K562 (cell line): ENCODE results near the gene LLGL2. TPM values are rescaled to one million over a fixed set of nuclear protein-coding genes. Genes with fewer than 3 reads are reported as not detected.

ENCODE experiments used
- ATAC-seq: fragments of 200-7000 bp; cut with Tn5 transposase; 3 replicates; pipeline ENCODE4 v1.9.1; 2020; ENCODE audit warnings: moderate library complexity
- BruUV-seq: library from RNA; stranded (reverse); fragments of 400-500 nt; replicated peaks from 2 replicates; lab custom pipeline; 2021; lab: Mats Ljungman, UMichigan
- CTCF ChIA-PET: fragments of 300-600 bp; formaldehyde crosslinking; extraction: SDS; loops from one replicate; lab custom pipeline; 2021; ENCODE audit warnings: low intra/inter-chr PET ratio; lab: Yijun Ruan, JAX
- POLR2A ChIA-PET: fragments of 300-600, 350-650 bp; sonication (Branson Sonifier 250); formaldehyde crosslinking; extraction: SDS; loops from one replicate; lab custom pipeline; 2021; ENCODE audit warnings: antibody characterized with exemption, inconsistent platforms; lab: Yijun Ruan, JAX
- DNase-seq, 4 experiments: peaks; one replicate each; pipeline versions ENCODE4 v3.0.0 to v3.0.0-alpha.2; 2011 to 2018; ENCODE audit warnings: low spot score in 3 of 4, mixed read lengths in 3 of 4; ENCODE audit errors: extremely low read depth in 1 of 4
- FAIRE-seq: peaks from 2 replicates; lab custom pipeline; 2011; peaks lifted over from hg19 to GRCh38; lab: Jason Lieb, UNC
- H2AFZ ChIP-seq: 2 replicates; pipeline ENCODE4 v1.6.0; 2011; ENCODE audit warnings: low read depth, low read length, control low read depth, inconsistent platforms
- H3K27ac ChIP-seq: fragments of 200-600 bp; 3 replicates; pipeline ENCODE4 v1.8.0; 2011; ENCODE audit warnings: low read depth, mild to moderate bottlenecking, control low read depth, inconsistent platforms, low read length, moderate library complexity, mixed read lengths; ENCODE audit errors: extremely low read depth
- H3K27me3 ChIP-seq, 2 experiments: fragments of 300-600 bp in 1 of 2; 2 replicates in 1 of 2; 3 replicates in 1 of 2; pipeline versions ENCODE4 v1.6.0 to v1.8.0; 2011; ENCODE audit warnings: inconsistent platforms in 2 of 2, low read length in 2 of 2, mild to moderate bottlenecking in 1 of 2, mixed read lengths in 1 of 2, moderate library complexity in 1 of 2; ENCODE audit not compliant: control insufficient read depth in 2 of 2, insufficient read depth in 2 of 2
- H3K36me3 ChIP-seq: fragments of 300-600 bp; 3 replicates; pipeline ENCODE4 v1.8.0; 2011; ENCODE audit warnings: mild to moderate bottlenecking, low read length, inconsistent platforms; ENCODE audit not compliant: control insufficient read depth, insufficient read depth
- H3K4me1 ChIP-seq, 2 experiments: fragments of 200-600 bp in 1 of 2; replicated peaks in 1 of 2; 2 replicates in 1 of 2; 3 replicates in 1 of 2; pipeline versions ENCODE4 v1.5.1 to v1.8.0; 2011; ENCODE audit warnings: inconsistent platforms in 2 of 2, low read length in 2 of 2, mild to moderate bottlenecking in 1 of 2, mixed read lengths in 1 of 2, moderate library complexity in 1 of 2; ENCODE audit not compliant: control insufficient read depth in 2 of 2, insufficient read depth in 2 of 2
- H3K4me2 ChIP-seq: 2 replicates; pipeline ENCODE4 v1.6.1; 2011; ENCODE audit warnings: low read length, control low read depth, inconsistent platforms, mixed read lengths; ENCODE audit not compliant: insufficient read depth
- H3K4me3 ChIP-seq: fragments of 200-600 bp; sonication (generic), shearing (Covaris generic); 2 replicates; pipeline ENCODE4 v1.5.1; 2016; ENCODE audit warnings: control low read depth, inconsistent platforms
- H3K79me2 ChIP-seq: fragments of 200-600 bp; 3 replicates; pipeline ENCODE4 v1.8.0; 2011; ENCODE audit warnings: low read length, inconsistent platforms; ENCODE audit not compliant: control insufficient read depth, insufficient read depth
- H3K9ac ChIP-seq, 2 experiments: 2 replicates each; pipeline versions ENCODE4 v1.6.0 to v1.6.1; 2011; ENCODE audit warnings: low read depth in 2 of 2, low read length in 2 of 2, control low read depth in 1 of 2, inconsistent platforms in 1 of 2, mild to moderate bottlenecking in 1 of 2, mixed read lengths in 1 of 2; ENCODE audit not compliant: insufficient read depth in 1 of 2
- H3K9me1 ChIP-seq: one replicate; pipeline ENCODE4 v1.6.0; 2011; ENCODE audit warnings: inconsistent platforms, mild to moderate bottlenecking, low read length, moderate library complexity; ENCODE audit not compliant: control insufficient read depth, insufficient read depth
- H3K9me3 ChIP-seq: replicated peaks from 2 replicates; pipeline ENCODE4 v1.5.1; 2011; ENCODE audit warnings: low read depth, low read length, inconsistent platforms; ENCODE audit not compliant: control insufficient read depth, insufficient read depth
- H4K20me1 ChIP-seq: replicated peaks from 2 replicates; pipeline ENCODE4 v1.6.1; 2011; ENCODE audit warnings: low read length, inconsistent platforms, mixed read lengths; ENCODE audit not compliant: control insufficient read depth, insufficient read depth
- BCL6 ChIP-seq: fragments of 250-450 bp; sonication (Bioruptor Pico); IDR thresholded peaks from 2 replicates; pipeline ENCODE4 v1.4.0; 2020
- CBX2 ChIP-seq: fragments of 200-600 bp; sonication (generic); IDR thresholded peaks from one replicate; pipeline ENCODE4 v1.6.1; 2012; ENCODE audit warnings: mild to moderate bottlenecking, low read length, inconsistent platforms; ENCODE audit not compliant: insufficient read depth, poor library complexity, severe bottlenecking
- CXXC5 ChIP-seq: fragments of 250-450 bp; sonication (Bioruptor Pico); IDR thresholded peaks from 2 replicates; pipeline ENCODE4 v1.8.0; 2022; ENCODE audit warnings: inconsistent platforms, mild to moderate bottlenecking, moderate library complexity
- EP300 ChIP-seq: IDR thresholded peaks from 2 replicates; pipeline ENCODE4 v1.6.1; 2012; ENCODE audit warnings: low read length, improper control_type of control experiment
- HLTF ChIP-seq: fragments of 450-650 bp; IDR thresholded peaks from 2 replicates; pipeline ENCODE4 v1.6.1; 2016
- NBN ChIP-seq: fragments of 450-650 bp; IDR thresholded peaks from 2 replicates; pipeline ENCODE4 v1.6.1; 2016; ENCODE audit warnings: low read depth, mild to moderate bottlenecking
- SMARCA4 ChIP-seq: fragments of 450-650 bp; IDR thresholded peaks from 2 replicates; pipeline ENCODE4 v1.6.1; 2016
- SREBF1 ChIP-seq: fragments of 150-350 bp; IDR thresholded peaks from 2 replicates; pipeline ENCODE4 v1.6.1; 2014; ENCODE audit warnings: antibody characterized with exemption, low read depth, low read length, borderline replicate concordance
- TCF7L2 ChIP-seq: fragments of 150-350 bp; IDR thresholded peaks from 2 replicates; pipeline ENCODE4 v1.6.1; 2016; ENCODE audit warnings: low read depth, mild to moderate bottlenecking, low read length, moderate library complexity
- TEAD1 ChIP-seq, 2 experiments: fragments of 450-650 bp in 1 of 2; sonication (generic) in 1 of 2; formaldehyde crosslinking; IDR thresholded peaks; 2 replicates each; pipeline versions ENCODE4 v1.4.0 to v1.8.0; 2020 to 2022; ENCODE audit warnings: mild to moderate bottlenecking in 2 of 2, missing genetic modification reagents in 1 of 2
- ZNF830 ChIP-seq: fragments of 250-450 bp; sonication (Bioruptor Pico); IDR thresholded peaks from 2 replicates; pipeline ENCODE4 v1.5.0; 2021; ENCODE audit warnings: mild to moderate bottlenecking
- WGBS: fragments of 100-300 bp; shearing (Covaris generic); methylation state at CpG from one replicate; pipeline ENCODE4 v1.1.6; 2016; ENCODE audit warnings: low coverage, mixed read lengths; ENCODE audit not compliant: insufficient coverage; ENCODE audit errors: missing lambda C conversion rate; 5-methylcytosine and 5-hydroxymethylcytosine counted together
- in situ Hi-C: fragments of 300-500 bp; cut with MboI; formaldehyde crosslinking; loops from 4 replicates; pipeline ENCODE4 v1.15.0; 2018; ENCODE audit warnings: inconsistent platforms, mixed read lengths
- intact Hi-C: fragments of 100-400 bp; cut with micrococcal nuclease; formaldehyde crosslinking; loops from 2 replicates; pipeline ENCODE4 v1.14.2; 2022
- polyA plus RNA-seq, 8 experiments: library from polyadenylated mRNA; depleted of rRNA in 4 of 8; stranded (reverse) in 5 of 8; unstranded in 3 of 8; fragments of >200 nt; fragmentation: Nextera tagmentation in 2 of 8; fragmentation: Illumina TruSeq in 1 of 8; extraction: Ambion mirVana in 2 of 8; extraction: Trizol in 1 of 8; gene quantifications; 2 replicates each; pipeline versions ENCODE4 v1.2.1 to v1.2.3, GENCODE V29; 2011 to 2014; ENCODE audit warnings: inconsistent platforms in 1 of 8, missing spikeins in 1 of 8
- total RNA-seq, 7 experiments: library from RNA; depleted of rRNA in 6 of 7; stranded (reverse); fragments of >200 nt in 6 of 7; fragmentation: Illumina TruSeq in 2 of 7; extraction: Trizol in 2 of 7; gene quantifications; 2 replicates each; pipeline versions ENCODE4 v1.2.1 to v1.2.3, GENCODE V29; 2011 to 2021; ENCODE audit warnings: low replicate concordance in 1 of 7
- TF ChIP-seq, protein P1 (sequence below): fragments of 450-650 bp; IDR thresholded peaks from 2 replicates; pipeline ENCODE4 v1.6.1; 2017; ENCODE audit warnings: mild to moderate bottlenecking, moderate library complexity
- TF ChIP-seq, protein P2 (sequence below): sonication (generic); formaldehyde crosslinking; IDR thresholded peaks from 2 replicates; pipeline ENCODE4 v1.5.0; 2020; ENCODE audit warnings: missing genetic modification reagents

LLGL2 gene
- total and polyA plus RNA-seq, 9 of the 15 experiments (the other 6 are each of a cell fraction or from before 2014, with no cell fraction given) = 0.32 to 24.4 (median 10.2) TPM

DNA sequence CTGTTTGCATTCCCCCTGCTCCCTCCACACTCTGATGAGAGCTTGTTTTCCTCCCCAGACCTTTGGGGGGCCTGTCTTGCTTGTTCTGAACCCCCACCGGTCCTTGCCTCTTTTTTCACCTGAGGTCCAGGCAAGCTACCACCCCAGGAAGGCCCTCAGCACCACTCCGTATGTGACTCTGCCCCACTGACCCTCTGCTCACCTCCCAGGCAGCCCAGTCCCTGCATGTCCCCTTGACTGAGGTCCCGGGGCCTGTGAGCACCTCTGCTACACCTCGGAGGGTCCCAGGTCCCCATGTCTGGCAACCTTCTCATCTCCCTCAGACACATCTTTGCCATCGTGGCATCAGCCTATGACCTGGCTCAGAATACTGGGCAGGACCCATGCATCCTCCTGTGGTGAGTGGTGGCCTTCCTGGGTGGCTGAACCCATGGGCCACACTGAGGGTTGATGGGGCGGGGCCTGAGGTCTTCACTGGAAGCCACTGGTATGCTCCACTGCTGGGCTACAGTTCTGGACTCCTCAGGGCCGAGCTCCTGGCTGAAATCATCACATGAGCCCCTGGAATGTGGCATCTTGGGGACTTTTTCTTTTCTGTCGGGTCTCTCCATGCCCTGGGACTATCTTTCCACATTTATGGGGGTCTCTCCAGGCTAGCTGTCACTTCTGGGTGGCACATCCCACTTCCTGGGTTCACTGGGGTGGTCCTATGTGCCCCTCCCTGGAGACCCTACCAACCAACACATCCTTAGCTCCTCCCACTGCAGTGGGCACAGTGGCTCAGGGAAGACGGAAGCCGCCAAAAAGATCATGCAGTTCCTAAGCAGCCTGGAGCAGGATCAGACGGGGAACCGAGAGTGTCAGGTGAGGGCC lies 65.6 kb downstream of the LLGL2 start:
- no peaks in the 10 kb centered on the region for H3K36me3 ChIP-seq
- H4K20me1 ChIP-seq = no peaks in the 10 kb centered on the region
- no peaks in the 10 kb centered on the region for H3K9me1 ChIP-seq
- peak overlapping the region in 1 of 2 experiments; percentile 38; a peak in 1 of 4 replicates for H3K9ac ChIP-seq
- H3K27ac ChIP-seq = no peak overlapping the region
- intact Hi-C loops = no loop called here
- no peak overlapping the region for H2AFZ ChIP-seq
- peaks cover 4 to 17% of the 10 kb centered on the region in 2 experiments; a peak in 4 of 5 replicates for H3K27me3 ChIP-seq
- POLR2A ChIA-PET = interaction anchor here (0.7 to 1.1 kb wide), 4 partner anchors 10 to 163 kb away, joined by 3 to 6 read pairs (median 4); no protein-coding TSS in a partner anchor
- BruUV-seq = no TSS peak
- ATAC-seq (no peak), DNase-seq (no peak), FAIRE-seq (no peak)
- 42% methylated on average over 11 of the region's 12 CpGs for WGBS
- H3K79me2 ChIP-seq = no peaks in the 10 kb centered on the region
- TF ChIP-seq TEAD1 (CRISPR knock-in tag; IDR thresholded peaks at IDR 0.05) (0 out of 4 replicates have a peak, but pooled peaks of 1 of the 2 experiments have one; percentile 36), BCL6 (no peak)
- no peak overlapping the region for H3K4me2 ChIP-seq
- H3K4me3 ChIP-seq = no peak overlapping the region
- CTCF ChIA-PET = no interaction called here
- H3K9me3 ChIP-seq = no peaks in the 10 kb centered on the region
- in situ Hi-C loops = no loop called here
- H3K4me1 ChIP-seq = peaks cover 6 to 49% of the 10 kb centered on the region in 2 experiments; a peak in 3 of 5 replicates

DNA sequence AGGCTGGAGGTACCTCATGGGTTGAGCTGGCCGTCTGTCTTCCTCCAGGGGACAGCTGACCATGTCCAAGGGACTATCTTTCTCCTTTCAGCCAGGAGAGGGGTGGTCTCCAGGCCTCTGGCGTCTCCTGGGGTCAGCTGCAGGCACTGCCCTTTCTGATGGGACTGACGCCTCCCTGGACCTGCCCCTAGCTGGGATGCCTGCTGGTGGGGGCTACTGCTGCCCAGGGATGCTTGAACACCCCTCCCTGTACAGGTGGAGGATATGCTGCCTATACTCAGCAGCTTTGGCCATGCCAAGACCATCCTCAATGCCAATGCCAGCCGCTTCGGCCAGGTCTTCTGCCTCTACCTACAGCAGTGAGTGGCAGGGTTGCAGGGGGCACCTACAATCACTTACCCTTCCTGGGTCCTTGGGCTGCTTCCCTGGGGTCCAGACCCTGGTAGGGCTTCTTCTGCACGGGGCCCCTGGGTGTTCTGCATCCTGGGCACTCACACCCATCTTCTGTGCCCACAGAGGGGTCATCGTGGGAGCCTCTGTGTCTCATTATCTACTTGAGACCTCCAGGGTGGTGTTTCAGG lies 66.3 kb downstream of the LLGL2 start:
- CTCF ChIA-PET = interaction anchor here (0.5 kb wide), 1 partner anchor 178 kb away, joined by 3 read pairs; no protein-coding TSS in a partner anchor
- intact Hi-C loops = no loop called here
- no peak overlapping the region; a peak in 1 of 4 replicates for H3K9ac ChIP-seq
- no peak overlapping the region for H3K4me3 ChIP-seq
- H2AFZ ChIP-seq = no peak overlapping the region
- no peaks in the 10 kb centered on the region for H3K79me2 ChIP-seq
- H3K27ac ChIP-seq = no peak overlapping the region
- in situ Hi-C loops = no loop called here
- BruUV-seq = no TSS peak
- no peak for ATAC-seq
- no peak overlapping the region for H3K4me2 ChIP-seq
- no peaks in the 10 kb centered on the region for H3K36me3 ChIP-seq
- DNase-seq = no peak
- H3K27me3 ChIP-seq = peaks cover 4 to 24% of the 10 kb centered on the region in 2 experiments; a peak in 4 of 5 replicates
- WGBS = 30% methylated on average over 7 of the region's 7 CpGs
- no peak for FAIRE-seq
- no peaks in the 10 kb centered on the region for H4K20me1 ChIP-seq
- H3K4me1 ChIP-seq = peaks cover 6 to 53% of the 10 kb centered on the region in 2 experiments; a peak in 3 of 5 replicates
- POLR2A ChIA-PET = interaction anchor here (0.7 kb wide), 1 partner anchor 11 kb away, joined by 4 read pairs; no protein-coding TSS in a partner anchor
- no peaks in the 10 kb centered on the region for H3K9me3 ChIP-seq
- H3K9me1 ChIP-seq = no peaks in the 10 kb centered on the region
- no peak for TF ChIP-seq CBX2
- no peak for TF ChIP-seq NBN
- no peak for TF ChIP-seq ZNF830 (CRISPR knock-in tag)
- no peak for TF ChIP-seq TCF7L2
- no peak for TF ChIP-seq SREBF1
- no peak for TF ChIP-seq CXXC5
- no peak for TF ChIP-seq SMARCA4
- TF ChIP-seq, protein P1, sequence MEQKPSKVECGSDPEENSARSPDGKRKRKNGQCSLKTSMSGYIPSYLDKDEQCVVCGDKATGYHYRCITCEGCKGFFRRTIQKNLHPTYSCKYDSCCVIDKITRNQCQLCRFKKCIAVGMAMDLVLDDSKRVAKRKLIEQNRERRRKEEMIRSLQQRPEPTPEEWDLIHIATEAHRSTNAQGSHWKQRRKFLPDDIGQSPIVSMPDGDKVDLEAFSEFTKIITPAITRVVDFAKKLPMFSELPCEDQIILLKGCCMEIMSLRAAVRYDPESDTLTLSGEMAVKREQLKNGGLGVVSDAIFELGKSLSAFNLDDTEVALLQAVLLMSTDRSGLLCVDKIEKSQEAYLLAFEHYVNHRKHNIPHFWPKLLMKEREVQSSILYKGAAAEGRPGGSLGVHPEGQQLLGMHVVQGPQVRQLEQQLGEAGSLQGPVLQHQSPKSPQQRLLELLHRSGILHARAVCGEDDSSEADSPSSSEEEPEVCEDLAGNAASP = no peak
- no peak for TF ChIP-seq HLTF
- TF ChIP-seq EP300 = no peak
- TF ChIP-seq, protein P2, sequence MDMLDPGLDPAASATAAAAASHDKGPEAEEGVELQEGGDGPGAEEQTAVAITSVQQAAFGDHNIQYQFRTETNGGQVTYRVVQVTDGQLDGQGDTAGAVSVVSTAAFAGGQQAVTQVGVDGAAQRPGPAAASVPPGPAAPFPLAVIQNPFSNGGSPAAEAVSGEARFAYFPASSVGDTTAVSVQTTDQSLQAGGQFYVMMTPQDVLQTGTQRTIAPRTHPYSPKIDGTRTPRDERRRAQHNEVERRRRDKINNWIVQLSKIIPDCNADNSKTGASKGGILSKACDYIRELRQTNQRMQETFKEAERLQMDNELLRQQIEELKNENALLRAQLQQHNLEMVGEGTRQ (CRISPR knock-in tag) = no peak
